Measurements from ENCODE around the gene RNPC3.

DNA sequence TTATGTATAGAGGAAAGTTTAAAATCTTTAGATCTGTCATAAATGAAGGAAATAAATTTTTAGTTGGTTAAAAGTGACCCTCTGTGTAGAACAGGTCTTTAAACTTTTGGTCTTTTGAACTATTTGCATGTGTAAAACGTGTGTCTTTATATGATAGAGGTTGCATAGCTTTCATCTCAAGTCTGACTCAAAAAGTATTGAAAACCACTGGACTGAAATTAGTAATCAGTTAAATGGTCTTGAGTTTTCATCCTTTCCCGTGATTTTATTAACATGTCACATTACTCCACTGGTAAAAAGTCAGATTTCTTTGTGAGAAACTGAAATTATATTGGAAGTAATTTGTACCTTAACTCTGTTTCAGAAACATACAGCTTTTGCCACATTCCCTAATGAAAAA is 1.8 kb downstream of the RNPC3 start:
- TF ChIP-seq CTCF (IDR thresholded peaks at IDR 0.05) (no peak), POLR2A (IDR thresholded peaks at IDR 0.05) (no peak)

Data from lower leg skin (tissue), 3 donors.